DND-41 (cell line): ENCODE data around the gene LHX6.

Source experiments
- CTCF ChIP-seq: IDR thresholded peaks from 2 replicates; pipeline ENCODE4 v1.5.1; 2012; ENCODE audit warnings: borderline replicate concordance, low read length, moderate library complexity, mild to moderate bottlenecking; ENCODE audit not compliant: poor library complexity, severe bottlenecking; ENCODE audit errors: extremely low read depth
- EZH2 ChIP-seq: IDR thresholded peaks from 3 replicates; pipeline ENCODE4 v1.6.1; 2012; ENCODE audit warnings: borderline replicate concordance, low read depth, mild to moderate bottlenecking, moderate library complexity, low read length, inconsistent platforms; ENCODE audit not compliant: severe bottlenecking

- no peak for TF ChIP-seq EZH2
- TF ChIP-seq CTCF = no peak
Observed at GRCh38 chr9:122168356-122168755, 60.4 kb downstream of the LHX6 start.
